PC-3 (cell line): Measurements from ENCODE around the gene CD40.

Source experiments
- CTCF ChIP-seq: fragments of 300-600 bp; sonication (generic); conservative IDR thresholded peaks from 2 replicates; pipeline ENCODE4 v1.5.1; 2017; ENCODE audit warnings: antibody characterized with exemption, low read depth, mild to moderate bottlenecking, low read length
- EZH2 ChIP-seq: fragments of 300-600 bp; sonication (generic); IDR thresholded peaks from one replicate; pipeline ENCODE4 v1.6.1; 2017; ENCODE audit warnings: antibody characterized with exemption, mild to moderate bottlenecking, low read length; ENCODE audit not compliant: unreplicated experiment
- EZH2phosphoT487 ChIP-seq: fragments of 300-600 bp; sonication (generic); IDR thresholded peaks from 2 replicates; pipeline ENCODE4 v1.6.1; 2018; ENCODE audit warnings: mild to moderate bottlenecking, antibody characterized with exemption, low read length, borderline replicate concordance

GRCh38 chr20:46171909-46172308 lies 53.8 kb downstream of the CD40 start:
- no peak for TF ChIP-seq EZH2
- no peak for TF ChIP-seq CTCF
- no peak for TF ChIP-seq EZH2phosphoT487
